ENCODE measurements around the gene FOXJ3. TPM values are rescaled to one million over a fixed set of nuclear protein-coding genes. Genes with fewer than 3 reads are reported as not detected.

The FOXJ3 gene
- total and polyA plus RNA-seq, 3 experiments from 2014 or later: 35.7 to 48.3 (median 48.0) TPM

- Mint-ChIP-seq H3K4me1 (peaks cover 58 to 74% (median 69%) of the 10 kb centered on the region in 3 donors), H3K27me3 (no peaks in the 10 kb centered on the region), H3K9me3 (no peaks in the 10 kb centered on the region), H3K27ac (peak overlapping the region in 6 of 8 donors; percentile 1 to 88 (median 12)), H3K36me3 (peaks cover 9 to 31% (median 10%) of the 10 kb centered on the region in 3 donors), H3K4me3 (no peak overlapping the region)
- Histone ChIP-seq H3K4me1 (ENCODE audit: insufficient read depth, low read length) (peaks cover 21% of the 10 kb centered on the region), H3K27me3 (ENCODE audit: insufficient read depth, low read length, poor library complexity, severe bottlenecking) (no peaks in the 10 kb centered on the region), H3K27ac (ENCODE audit: low read depth, low read length) (no peak overlapping the region), H3K36me3 (ENCODE audit: insufficient read depth, low read length) (peaks cover 4% of the 10 kb centered on the region), H3K9me3 (ENCODE audit: low read length) (no peaks in the 10 kb centered on the region), H3K4me3 (ENCODE audit: low read length) (no peak overlapping the region)
- CTCF ChIA-PET: no interaction called here
- DNase-seq: no peak
- POLR2A ChIA-PET: no interaction called here
Observed at GRCh38 chr1:42279055-42279454, 56.0 kb downstream of the FOXJ3 start.

- H3K36me3 Mint-ChIP-seq: peaks cover 7 to 42% (median 12%) of the 10 kb centered on the region in 3 donors
Observed at GRCh38 chr1:42272920-42273319, 62.1 kb downstream of the FOXJ3 start.

GRCh38 chr1:42267904-42268303, 67.1 kb downstream of the FOXJ3 start:
- Histone ChIP-seq H3K9me3 (ENCODE audit: low read length) (no peaks in the 10 kb centered on the region), H3K27me3 (ENCODE audit: insufficient read depth, low read length, poor library complexity, severe bottlenecking) (no peaks in the 10 kb centered on the region), H3K4me1 (ENCODE audit: insufficient read depth, low read length) (peaks cover 14% of the 10 kb centered on the region), H3K4me3 (ENCODE audit: low read length) (no peak overlapping the region), H3K27ac (ENCODE audit: low read depth, low read length) (no peak overlapping the region), H3K36me3 (ENCODE audit: insufficient read depth, low read length) (peaks cover 10% of the 10 kb centered on the region)
- Mint-ChIP-seq H3K4me3 (peak overlapping the region in 1 of 7 donors; percentile 4), H3K9me3 (no peaks in the 10 kb centered on the region), H3K36me3 (peaks cover 0 to 40% (median 15%) of the 10 kb centered on the region in 3 donors), H3K27me3 (no peaks in the 10 kb centered on the region), H3K27ac (peak overlapping the region in 2 of 8 donors; percentile 12 to 18), H3K4me1 (peaks cover 69 to 85% (median 83%) of the 10 kb centered on the region in 3 donors)
- CTCF ChIA-PET: no interaction called here
- no peak for DNase-seq
- POLR2A ChIA-PET: no interaction called here

More at GRCh38 chr1:42272920-42273319, 62.1 kb downstream of the FOXJ3 start:
- Histone ChIP-seq H3K9me3 (ENCODE audit: low read length) (no peaks in the 10 kb centered on the region), H3K4me1 (ENCODE audit: insufficient read depth, low read length) (peaks cover 5% of the 10 kb centered on the region), H3K27me3 (ENCODE audit: insufficient read depth, low read length, poor library complexity, severe bottlenecking) (no peaks in the 10 kb centered on the region), H3K27ac (ENCODE audit: low read depth, low read length) (no peak overlapping the region), H3K4me3 (ENCODE audit: low read length) (no peak overlapping the region), H3K36me3 (ENCODE audit: insufficient read depth, low read length) (no peaks in the 10 kb centered on the region)
- ChIA-PET CTCF (no interaction called here), POLR2A (no interaction called here)
- DNase-seq: no peak
- H3K4me1 Mint-ChIP-seq: peaks cover 45 to 70% (median 61%) of the 10 kb centered on the region in 3 donors
- no peaks in the 10 kb centered on the region for H3K9me3 Mint-ChIP-seq
- no peak overlapping the region for H3K4me3 Mint-ChIP-seq
- peak overlapping the region in 1 of 8 donors; percentile 41 for H3K27ac Mint-ChIP-seq
- no peaks in the 10 kb centered on the region for H3K27me3 Mint-ChIP-seq

GRCh38 chr1:42266253-42267135, 68.5 kb downstream of the FOXJ3 start:
- H3K4me3 ChIP-seq (ENCODE audit: low read length): no peak overlapping the region
- H3K27ac ChIP-seq (ENCODE audit: low read depth, low read length): no peak overlapping the region
- H3K4me1 ChIP-seq (ENCODE audit: insufficient read depth, low read length): peaks cover 14% of the 10 kb centered on the region
- H3K36me3 Mint-ChIP-seq: peaks cover 0 to 42% (median 15%) of the 10 kb centered on the region in 3 donors
- peaks cover 70 to 81% (median 80%) of the 10 kb centered on the region in 3 donors for H3K4me1 Mint-ChIP-seq
- no peaks in the 10 kb centered on the region for H3K27me3 Mint-ChIP-seq
- POLR2A ChIA-PET: no interaction called here
- H3K9me3 Mint-ChIP-seq: no peaks in the 10 kb centered on the region
- H3K27ac Mint-ChIP-seq: peak overlapping the region in 7 of 8 donors; percentile 8 to 61 (median 35)
- H3K27me3 ChIP-seq (ENCODE audit: insufficient read depth, low read length, poor library complexity, severe bottlenecking): no peaks in the 10 kb centered on the region
- no peak for DNase-seq
- H3K36me3 ChIP-seq (ENCODE audit: insufficient read depth, low read length): peaks cover 12% of the 10 kb centered on the region
- CTCF ChIA-PET: no interaction called here
- peak overlapping the region in 1 of 7 donors; percentile 6 for H3K4me3 Mint-ChIP-seq
- H3K9me3 ChIP-seq (ENCODE audit: low read length): no peaks in the 10 kb centered on the region

GRCh38 chr1:42264511-42265190, 70.4 kb downstream of the FOXJ3 start:
- Histone ChIP-seq H3K27me3 (ENCODE audit: insufficient read depth, low read length, poor library complexity, severe bottlenecking) (no peaks in the 10 kb centered on the region), H3K4me3 (ENCODE audit: low read length) (no peak overlapping the region), H3K27ac (ENCODE audit: low read depth, low read length) (no peak overlapping the region), H3K4me1 (ENCODE audit: insufficient read depth, low read length) (peaks cover 22% of the 10 kb centered on the region), H3K36me3 (ENCODE audit: insufficient read depth, low read length) (peaks cover 14% of the 10 kb centered on the region), H3K9me3 (ENCODE audit: low read length) (no peaks in the 10 kb centered on the region)
- H3K27ac Mint-ChIP-seq: peak overlapping the region in 1 of 8 donors; percentile 79
- H3K9me3 Mint-ChIP-seq: no peaks in the 10 kb centered on the region
- CTCF ChIA-PET: no interaction called here
- peaks cover 0 to 50% (median 20%) of the 10 kb centered on the region in 3 donors for H3K36me3 Mint-ChIP-seq
- H3K4me1 Mint-ChIP-seq: peaks cover 70 to 83% (median 83%) of the 10 kb centered on the region in 3 donors
- H3K4me3 Mint-ChIP-seq: no peak overlapping the region
- no peak for DNase-seq
- POLR2A ChIA-PET: no interaction called here
- H3K27me3 Mint-ChIP-seq: no peaks in the 10 kb centered on the region

- no peak overlapping the region for H3K4me3 Mint-ChIP-seq
- no peak for DNase-seq
- H3K27me3 Mint-ChIP-seq: no peaks in the 10 kb centered on the region
- Histone ChIP-seq H3K9me3 (ENCODE audit: low read length) (no peaks in the 10 kb centered on the region), H3K27me3 (ENCODE audit: insufficient read depth, low read length, poor library complexity, severe bottlenecking) (no peaks in the 10 kb centered on the region), H3K27ac (ENCODE audit: low read depth, low read length) (no peak overlapping the region), H3K4me1 (ENCODE audit: insufficient read depth, low read length) (peaks cover 22% of the 10 kb centered on the region), H3K4me3 (ENCODE audit: low read length) (no peak overlapping the region), H3K36me3 (ENCODE audit: insufficient read depth, low read length) (peaks cover 14% of the 10 kb centered on the region)
- POLR2A ChIA-PET: no interaction called here
- H3K36me3 Mint-ChIP-seq: peaks cover 0 to 44% (median 20%) of the 10 kb centered on the region in 3 donors
- no peak overlapping the region for H3K27ac Mint-ChIP-seq
- H3K9me3 Mint-ChIP-seq: no peaks in the 10 kb centered on the region
- CTCF ChIA-PET: no interaction called here
- H3K4me1 Mint-ChIP-seq: peaks cover 64 to 82% (median 81%) of the 10 kb centered on the region in 3 donors
Observed at GRCh38 chr1:42263019-42263418, 72.0 kb downstream of the FOXJ3 start.

- CTCF ChIA-PET: no interaction called here
- H3K27me3 Mint-ChIP-seq: no peaks in the 10 kb centered on the region
- DNase-seq: no peak
- H3K4me3 Mint-ChIP-seq: no peak overlapping the region
- peaks cover 16% of the 10 kb centered on the region for H3K4me1 ChIP-seq (ENCODE audit: insufficient read depth, low read length)
- POLR2A ChIA-PET: no interaction called here
- H3K4me3 ChIP-seq (ENCODE audit: low read length): no peak overlapping the region
- peaks cover 14% of the 10 kb centered on the region for H3K36me3 ChIP-seq (ENCODE audit: insufficient read depth, low read length)
- peaks cover 0 to 49% (median 23%) of the 10 kb centered on the region in 3 donors for H3K36me3 Mint-ChIP-seq
- no peaks in the 10 kb centered on the region for H3K9me3 Mint-ChIP-seq
- no peak overlapping the region for H3K27ac ChIP-seq (ENCODE audit: low read depth, low read length)
- peak overlapping the region in 1 of 8 donors; percentile 35 for H3K27ac Mint-ChIP-seq
- peaks cover 56 to 79% (median 75%) of the 10 kb centered on the region in 3 donors for H3K4me1 Mint-ChIP-seq
- H3K27me3 ChIP-seq (ENCODE audit: insufficient read depth, low read length, poor library complexity, severe bottlenecking): no peaks in the 10 kb centered on the region
- H3K9me3 ChIP-seq (ENCODE audit: low read length): no peaks in the 10 kb centered on the region
Observed at GRCh38 chr1:42260376-42261070, 74.5 kb downstream of the FOXJ3 start.

All from CD8-positive, alpha-beta memory T cell (primary cell).